Breast epithelium (tissue), 4 donors: ENCODE data around the gene TPT1. TPM values are rescaled to one million over a fixed set of nuclear protein-coding genes. Genes with fewer than 3 reads are reported as not detected.

Experiments used
- DNase-seq, 2 donors: peaks; one replicate each; pipeline ENCODE4 v3.0.0-alpha.2; 2019; ENCODE audit warnings: low spot score in 2 of 2
- H3K27ac ChIP-seq, 2 donors: fragments of 200-600 bp; sonication (generic) in 1 of 2; one replicate each; pipeline ENCODE4 v1.5.1; 2016 to 2019; ENCODE audit warnings: mild to moderate bottlenecking in 1 of 2
- H3K27me3 ChIP-seq, 2 donors: fragments of 200-600 bp; sonication (generic) in 1 of 2; one replicate each; pipeline versions ENCODE4 v1.5.1 to v1.6.0; 2017 to 2019; ENCODE audit warnings: control low read depth in 1 of 2, mild to moderate bottlenecking in 1 of 2
- H3K36me3 ChIP-seq: fragments of 200-600 bp; one replicate; pipeline ENCODE4 v1.5.1; 2019
- H3K4me1 ChIP-seq, 2 donors: fragments of 200-600 bp; sonication (generic); one replicate each; pipeline ENCODE4 v1.5.1; 2016 to 2019; ENCODE audit warnings: control low read depth in 1 of 2
- H3K4me3 ChIP-seq, 3 donors: fragments of 200-600 bp; sonication (generic); 1 replicate in 2 of 3; 2 replicates in 1 of 3; pipeline ENCODE4 v1.5.1; 2016 to 2019; ENCODE audit warnings: mild to moderate bottlenecking in 3 of 3, moderate library complexity in 2 of 3
- H3K9me3 ChIP-seq, 2 donors: fragments of 200-600 bp; sonication (generic) in 1 of 2; one replicate each; pipeline ENCODE4 v1.5.1; 2016 to 2019; ENCODE audit warnings: control low read depth in 1 of 2
- CTCF ChIP-seq, 3 donors: fragments of 450-650 bp; IDR thresholded peaks; one replicate each; pipeline ENCODE4 v1.5.1; 2016 to 2017; ENCODE audit warnings: antibody characterized with exemption in 3 of 3, mild to moderate bottlenecking in 3 of 3, moderate library complexity in 3 of 3
- POLR2A ChIP-seq: fragments of 450-650 bp; IDR thresholded peaks from one replicate; pipeline ENCODE4 v1.6.1; 2016; ENCODE audit warnings: antibody characterized with exemption, mild to moderate bottlenecking, moderate library complexity
- POLR2AphosphoS5 ChIP-seq, 3 donors: sonication (generic); formaldehyde crosslinking; IDR thresholded peaks; one replicate each; pipeline ENCODE4 v1.6.1; 2017; ENCODE audit warnings: antibody characterized with exemption in 3 of 3
- intact Hi-C: fragments of 100-400 bp; cut with DNase I; formaldehyde crosslinking; loops from one replicate; pipeline ENCODE4 v1.15.1; 2023; ENCODE audit warnings: low total_unique reads
- total RNA-seq, 3 donors: library from RNA; depleted of rRNA; stranded (reverse); fragments of >200 nt; gene quantifications; one replicate each; pipeline ENCODE4 v1.1.0, GENCODE V29; 2016

The TPT1 gene
- total RNA-seq, 3 donors from 2014 or later, result 3,213 to 3,932 (median 3,461) TPM

DNA sequence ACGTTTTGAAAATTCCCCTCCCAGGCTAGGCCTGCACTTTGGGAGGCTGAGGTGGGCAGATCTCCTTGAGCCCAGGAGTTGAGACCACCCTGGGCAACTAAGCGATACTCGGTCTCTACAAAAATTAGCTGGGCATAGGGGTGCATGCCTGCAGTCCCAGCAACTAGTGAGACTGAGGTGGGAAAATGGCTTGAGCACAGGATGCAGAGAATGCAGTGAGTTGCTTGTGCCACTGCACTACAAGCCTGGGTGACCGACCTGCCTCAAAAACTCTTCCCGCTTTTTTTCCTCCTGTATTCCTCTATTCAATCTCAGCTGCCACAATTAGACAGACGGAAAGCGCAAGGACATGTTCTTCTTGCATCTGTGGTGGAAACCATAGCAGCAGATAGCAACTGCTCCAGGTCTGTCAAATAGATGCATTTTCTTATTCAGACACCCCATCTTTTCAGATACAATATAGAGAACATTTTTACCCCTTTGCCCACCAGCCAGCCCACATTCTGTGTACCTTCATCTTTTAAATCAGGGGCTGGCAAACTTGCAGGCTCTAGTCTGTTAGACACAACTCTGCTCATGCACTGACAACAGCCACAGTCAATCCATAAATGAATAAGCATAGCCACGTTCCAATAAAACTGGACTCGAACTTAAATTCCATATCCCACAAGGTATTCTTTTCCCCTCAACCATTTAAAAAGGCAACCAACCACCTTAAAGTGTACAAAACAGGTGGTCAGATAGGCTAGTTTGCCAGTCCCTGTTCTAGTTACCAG is 4.8 kb downstream of the TPT1 start:
- TF ChIP-seq POLR2AphosphoS5 (IDR thresholded peaks at IDR 0.05), result peak in 1 of 3 donors; percentile 33
- TF ChIP-seq CTCF (IDR thresholded peaks at IDR 0.05), result no peak
- no peaks in the 10 kb centered on the region for H3K27me3 ChIP-seq
- peaks cover 0 to 9% of the 10 kb centered on the region in 2 donors for H3K4me1 ChIP-seq
- H3K27ac ChIP-seq, result peak overlapping the region in 1 of 2 donors; percentile 14
- no peak for DNase-seq
- no peaks in the 10 kb centered on the region for H3K9me3 ChIP-seq
- no peak overlapping the region for H3K4me3 ChIP-seq
- intact Hi-C loops, result no loop called here
- H3K36me3 ChIP-seq, result no peaks in the 10 kb centered on the region

- Histone ChIP-seq H3K4me3 (no peak overlapping the region), H3K9me3 (no peaks in the 10 kb centered on the region), H3K36me3 (no peaks in the 10 kb centered on the region), H3K4me1 (peaks cover 0 to 9% of the 10 kb centered on the region in 2 donors), H3K27ac (peak overlapping the region in 1 of 2 donors; percentile 14), H3K27me3 (no peaks in the 10 kb centered on the region)
- TF ChIP-seq POLR2A, result no peak
- TF ChIP-seq POLR2AphosphoS5 (IDR thresholded peaks at IDR 0.05), result no peak
- TF ChIP-seq CTCF (IDR thresholded peaks at IDR 0.05), result no peak
- intact Hi-C loops, result no loop called here
- DNase-seq, result no peak
These were observed 5.5 kb downstream of the TPT1 start for GRCh38 chr13:45335397-45336024.

DNA sequence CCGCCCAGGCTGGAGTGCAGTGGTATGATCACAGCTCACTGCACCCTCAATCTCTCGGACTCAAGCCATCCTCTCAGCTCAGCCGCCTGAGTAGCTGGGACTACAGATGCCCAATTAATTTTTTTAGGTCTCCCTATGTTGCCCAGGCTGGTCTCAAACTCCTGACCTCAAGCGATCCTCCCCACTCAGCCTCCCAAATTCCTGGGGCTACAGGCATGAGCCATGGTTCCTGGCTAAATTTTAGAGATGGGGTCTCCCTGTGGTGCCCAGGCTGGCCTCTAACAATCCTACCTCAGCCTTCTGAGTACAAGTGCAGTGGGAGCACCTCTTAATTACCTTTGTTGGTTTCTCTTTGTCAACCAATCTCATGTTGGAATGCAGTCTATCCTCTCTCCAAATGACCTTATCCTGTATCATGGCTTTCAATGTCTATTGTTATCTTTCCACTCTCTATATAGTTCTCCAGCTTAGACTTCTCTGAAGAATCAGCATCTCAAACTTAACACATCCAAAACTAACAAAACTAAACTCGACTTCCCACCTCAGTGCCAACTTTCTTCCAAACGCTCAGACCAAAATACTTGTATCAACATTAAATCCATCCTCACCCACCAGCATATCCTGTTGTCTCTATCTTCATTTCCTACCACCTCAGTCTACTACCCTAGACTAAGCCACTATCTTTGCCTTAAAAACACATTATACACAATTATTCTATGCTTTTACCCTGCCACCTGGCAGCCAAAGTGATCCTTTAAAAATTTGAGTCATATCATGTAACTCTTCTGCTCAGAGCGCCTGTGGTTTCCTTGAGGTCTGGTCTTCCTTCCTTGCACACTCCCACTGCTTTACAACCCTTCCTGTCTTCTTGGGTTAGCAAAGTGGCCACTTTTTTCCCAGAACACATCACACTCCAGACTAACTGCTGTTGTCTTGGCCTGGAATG is 6.7 kb downstream of the TPT1 start:
- intact Hi-C loops, result no loop called here
- no peak for TF ChIP-seq CTCF (IDR thresholded peaks at IDR 0.05)
- no peak for TF ChIP-seq POLR2AphosphoS5 (IDR thresholded peaks at IDR 0.05)
- no peak for TF ChIP-seq POLR2A
- Histone ChIP-seq H3K36me3 (no peaks in the 10 kb centered on the region), H3K4me3 (no peak overlapping the region), H3K9me3 (no peaks in the 10 kb centered on the region), H3K27me3 (no peaks in the 10 kb centered on the region), H3K27ac (peak overlapping the region in 1 of 2 donors; percentile 22), H3K4me1 (peaks cover 0 to 7% of the 10 kb centered on the region in 2 donors)
- DNase-seq, result no peak

- Histone ChIP-seq H3K27ac (peak overlapping the region in 1 of 2 donors; percentile 44), H3K9me3 (no peaks in the 10 kb centered on the region), H3K4me1 (no peaks in the 10 kb centered on the region), H3K36me3 (no peaks in the 10 kb centered on the region), H3K4me3 (no peak overlapping the region), H3K27me3 (no peaks in the 10 kb centered on the region)
- DNase-seq, result no peak
- intact Hi-C loops, result no loop called here
- TF ChIP-seq POLR2AphosphoS5 (IDR thresholded peaks at IDR 0.05) (no peak), POLR2A (no peak), CTCF (IDR thresholded peaks at IDR 0.05) (no peak)
These were observed 7.6 kb downstream of the TPT1 start for GRCh38 chr13:45333251-45333976.
